Smooth muscle cell (in vitro differentiated cells): ENCODE results near the gene DOCK1. TPM values are rescaled to one million over a fixed set of nuclear protein-coding genes. Genes with fewer than 3 reads are reported as not detected.

ENCODE experiments used
- DNase-seq: peaks from one replicate; lab custom pipeline; 2025; ENCODE audit not compliant: unreplicated experiment; lab: John Stamatoyannopoulos, UW
- H2AFZ ChIP-seq: fragments of 200-600 bp; sonication (generic); 2 replicates; pipeline ENCODE4 v1.6.0; 2016; ENCODE audit warnings: antibody characterized with exemption, low read depth, mild to moderate bottlenecking
- H3F3A ChIP-seq: fragments of 200-600 bp; sonication (generic); 2 replicates; pipeline ENCODE4 v1.6.0; 2017; ENCODE audit warnings: antibody characterized with exemption, low read depth
- H3K27ac ChIP-seq: fragments of 200-600 bp; sonication (generic); 2 replicates; pipeline ENCODE4 v1.5.1; 2016; ENCODE audit warnings: low read depth, mild to moderate bottlenecking
- H3K27me3 ChIP-seq: fragments of 200-600 bp; sonication (generic); 2 replicates; pipeline ENCODE4 v1.6.1; 2016; ENCODE audit warnings: low read depth, mild to moderate bottlenecking
- H3K36me3 ChIP-seq: fragments of 200-600 bp; sonication (generic); 2 replicates; pipeline ENCODE4 v1.5.1; 2016; ENCODE audit warnings: low read depth
- H3K4me1 ChIP-seq: fragments of 200-600 bp; sonication (generic); 2 replicates; pipeline ENCODE4 v1.5.1; 2016; ENCODE audit warnings: low read depth
- H3K4me2 ChIP-seq: fragments of 200-600 bp; sonication (generic); 2 replicates; pipeline ENCODE4 v1.6.0; 2016; ENCODE audit warnings: mild to moderate bottlenecking
- H3K4me3 ChIP-seq: fragments of 200-600 bp; sonication (generic); 2 replicates; pipeline ENCODE4 v1.5.1; 2016; ENCODE audit warnings: mild to moderate bottlenecking
- H3K79me2 ChIP-seq: fragments of 200-600 bp; sonication (generic); 2 replicates; pipeline ENCODE4 v1.6.0; 2016; ENCODE audit warnings: low read depth, mild to moderate bottlenecking
- H3K9ac ChIP-seq: fragments of 200-600 bp; sonication (generic); 2 replicates; pipeline ENCODE4 v1.6.0; 2016; ENCODE audit warnings: low read depth
- H3K9me3 ChIP-seq: fragments of 200-600 bp; sonication (generic); replicated peaks from 2 replicates; pipeline ENCODE4 v1.5.1; 2016; ENCODE audit warnings: low read depth
- H4K20me1 ChIP-seq: fragments of 200-600 bp; sonication (generic); 2 replicates; pipeline ENCODE4 v1.6.0; 2016; ENCODE audit warnings: low read depth
- WGBS: methylation state at CpG from one replicate; pipeline ENCODE4 v1.1.7; 2016; ENCODE audit warnings: low lambda C conversion rate; 5-methylcytosine and 5-hydroxymethylcytosine counted together
- polyA plus RNA-seq: library from polyadenylated mRNA; unstranded; fragments of >200 nt; fragmentation: Nextera tagmentation; extraction: Ambion mirVana; gene quantifications from 2 replicates; pipeline ENCODE4 v1.2.1, GENCODE V29; 2016
- total RNA-seq: library from RNA; depleted of rRNA; stranded (reverse); fragments of >200 nt; gene quantifications from 2 replicates; pipeline ENCODE4 v1.2.3, GENCODE V29; 2014
- TF ChIP-seq, protein P1 (sequence below): fragments of 200-600 bp; sonication (generic); IDR thresholded peaks from 2 replicates; pipeline ENCODE4 v1.5.1; 2017; ENCODE audit warnings: borderline replicate concordance, mild to moderate bottlenecking, antibody characterized with exemption; ENCODE audit not compliant: insufficient read depth, poor library complexity, severe bottlenecking

DOCK1 gene
- total and polyA plus RNA-seq, 2 experiments from 2014 or later: 18.4 to 37.1 TPM

DNA sequence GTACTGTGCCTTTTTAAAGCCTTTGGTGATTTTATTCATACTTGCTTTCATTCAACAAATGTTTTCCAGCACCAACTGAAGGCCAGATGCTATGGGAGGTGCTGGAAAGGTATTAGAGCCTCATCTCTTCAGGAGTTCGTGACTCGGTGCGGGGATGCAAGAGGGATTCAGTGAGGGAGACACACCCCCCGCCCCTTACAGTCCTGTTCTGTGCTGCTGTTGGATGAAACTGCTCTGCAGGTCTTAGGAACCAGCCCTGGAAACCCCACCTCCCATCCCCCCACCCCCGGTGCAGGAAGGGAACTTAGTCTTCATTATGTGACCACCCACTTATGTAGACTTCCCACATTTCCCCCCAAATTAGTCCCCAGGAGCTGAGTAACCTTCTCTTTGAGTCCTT lies 180.7 kb downstream of the DOCK1 start:
- H3K79me2 ChIP-seq: no peaks in the 10 kb centered on the region
- peaks cover 17% of the 10 kb centered on the region for H4K20me1 ChIP-seq
- no peak overlapping the region for H3K9ac ChIP-seq
- H3K9me3 ChIP-seq: no peaks in the 10 kb centered on the region
- no peak overlapping the region for H2AFZ ChIP-seq
- WGBS: 95% methylated on average over 5 of the region's 5 CpGs
- H3K27ac ChIP-seq: no peak overlapping the region
- H3K36me3 ChIP-seq: peaks cover 6% of the 10 kb centered on the region
- no peak overlapping the region for H3K4me3 ChIP-seq
- no peak for DNase-seq
- no peaks in the 10 kb centered on the region for H3K4me1 ChIP-seq
- H3K4me2 ChIP-seq: no peak overlapping the region
- TF ChIP-seq, protein P1, sequence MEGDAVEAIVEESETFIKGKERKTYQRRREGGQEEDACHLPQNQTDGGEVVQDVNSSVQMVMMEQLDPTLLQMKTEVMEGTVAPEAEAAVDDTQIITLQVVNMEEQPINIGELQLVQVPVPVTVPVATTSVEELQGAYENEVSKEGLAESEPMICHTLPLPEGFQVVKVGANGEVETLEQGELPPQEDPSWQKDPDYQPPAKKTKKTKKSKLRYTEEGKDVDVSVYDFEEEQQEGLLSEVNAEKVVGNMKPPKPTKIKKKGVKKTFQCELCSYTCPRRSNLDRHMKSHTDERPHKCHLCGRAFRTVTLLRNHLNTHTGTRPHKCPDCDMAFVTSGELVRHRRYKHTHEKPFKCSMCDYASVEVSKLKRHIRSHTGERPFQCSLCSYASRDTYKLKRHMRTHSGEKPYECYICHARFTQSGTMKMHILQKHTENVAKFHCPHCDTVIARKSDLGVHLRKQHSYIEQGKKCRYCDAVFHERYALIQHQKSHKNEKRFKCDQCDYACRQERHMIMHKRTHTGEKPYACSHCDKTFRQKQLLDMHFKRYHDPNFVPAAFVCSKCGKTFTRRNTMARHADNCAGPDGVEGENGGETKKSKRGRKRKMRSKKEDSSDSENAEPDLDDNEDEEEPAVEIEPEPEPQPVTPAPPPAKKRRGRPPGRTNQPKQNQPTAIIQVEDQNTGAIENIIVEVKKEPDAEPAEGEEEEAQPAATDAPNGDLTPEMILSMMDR: no peak
- no peaks in the 10 kb centered on the region for H3K27me3 ChIP-seq
- no peaks in the 10 kb centered on the region for H3F3A ChIP-seq

- Histone ChIP-seq H3K27ac (no peak overlapping the region), H3K36me3 (no peaks in the 10 kb centered on the region), H3F3A (no peaks in the 10 kb centered on the region), H4K20me1 (peaks cover 17% of the 10 kb centered on the region), H3K4me1 (no peaks in the 10 kb centered on the region), H3K27me3 (no peaks in the 10 kb centered on the region), H3K4me3 (no peak overlapping the region), H3K9me3 (no peaks in the 10 kb centered on the region), H2AFZ (no peak overlapping the region), H3K4me2 (no peak overlapping the region), H3K9ac (no peak overlapping the region), H3K79me2 (no peaks in the 10 kb centered on the region)
- TF ChIP-seq, protein P1: no peak
- WGBS: 97% methylated on average over 10 of the region's 10 CpGs
- no peak for DNase-seq
Observed at GRCh38 chr10:127088908-127089307, 183.7 kb downstream of the DOCK1 start.

DNA sequence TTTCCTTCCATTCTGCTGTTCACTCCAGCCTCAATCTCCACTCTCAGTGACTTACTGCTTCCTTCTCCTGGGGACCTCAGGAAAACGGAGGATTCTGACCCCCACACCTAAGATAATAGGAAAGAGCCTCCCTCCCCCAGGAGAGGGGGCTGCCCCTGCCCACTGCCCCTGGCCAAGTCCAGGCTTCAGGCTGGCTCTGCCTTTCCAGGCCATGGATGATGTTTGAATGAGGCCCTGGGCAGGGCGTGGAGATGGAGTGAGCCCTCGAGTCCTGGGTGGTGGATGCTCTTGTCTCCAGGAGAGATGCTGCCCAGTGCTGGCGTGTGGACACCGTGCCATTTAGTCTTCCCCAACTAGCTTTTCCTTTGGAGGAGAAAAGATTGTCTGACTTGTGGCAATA lies 184.2 kb downstream of the DOCK1 start:
- H3K4me3 ChIP-seq: no peak overlapping the region
- TF ChIP-seq, protein P1: no peak
- no peak overlapping the region for H2AFZ ChIP-seq
- H3K9ac ChIP-seq: no peak overlapping the region
- no peaks in the 10 kb centered on the region for H3K4me1 ChIP-seq
- no peak overlapping the region for H3K27ac ChIP-seq
- H3F3A ChIP-seq: no peaks in the 10 kb centered on the region
- no peaks in the 10 kb centered on the region for H3K9me3 ChIP-seq
- H3K27me3 ChIP-seq: no peaks in the 10 kb centered on the region
- DNase-seq: no peak
- peaks cover 21% of the 10 kb centered on the region for H4K20me1 ChIP-seq
- H3K79me2 ChIP-seq: no peaks in the 10 kb centered on the region
- H3K36me3 ChIP-seq: no peaks in the 10 kb centered on the region
- 95% methylated on average over 5 of the region's 5 CpGs for WGBS
- H3K4me2 ChIP-seq: no peak overlapping the region

GRCh38 chr10:127090138-127090537 lies 184.9 kb downstream of the DOCK1 start:
- Histone ChIP-seq H3F3A (no peaks in the 10 kb centered on the region), H3K27ac (no peak overlapping the region), H3K4me2 (no peak overlapping the region), H3K9ac (no peak overlapping the region), H2AFZ (no peak overlapping the region), H3K9me3 (no peaks in the 10 kb centered on the region), H3K4me3 (no peak overlapping the region), H4K20me1 (peaks cover 24% of the 10 kb centered on the region), H3K79me2 (no peaks in the 10 kb centered on the region), H3K36me3 (no peaks in the 10 kb centered on the region), H3K4me1 (no peaks in the 10 kb centered on the region), H3K27me3 (no peaks in the 10 kb centered on the region)
- TF ChIP-seq, protein P1: no peak
- WGBS: 93% methylated on average over 8 of the region's 8 CpGs
- DNase-seq: no peak
